ENCODE measurements around the gene EGR4.

EGR4 gene

GRCh38 chr2:73289304-73289703 lies 4.0 kb downstream of the EGR4 start:
- DNase-seq = no peak

GRCh38 chr2:73286134-73286655 lies 7.2 kb downstream of the EGR4 start:
- no peak for DNase-seq

GRCh38 chr2:73285159-73285739 lies 8.1 kb downstream of the EGR4 start:
- DNase-seq = no peak

GRCh38 chr2:73284296-73285158 lies 8.8 kb downstream of the EGR4 start, which contains the start of gene FBXO41:
TSS of gene FBXO41 (minus strand) at chr2:73284478. CDS start at chr2:73269630, 14,848 bp downstream.
- DNase-seq = peak; percentile 91

- peak; percentile 58 for DNase-seq
Observed at GRCh38 chr2:73283545-73284295, 9.6 kb downstream of the EGR4 start.

GRCh38 chr2:73282924-73283544 lies 10.3 kb downstream of the EGR4 start:
- DNase-seq = peak; percentile 34

GRCh38 chr2:73281244-73281643 lies 12.1 kb downstream of the EGR4 start:
- no peak for DNase-seq

- no peak for DNase-seq
Observed at GRCh38 chr2:73279852-73280251, 13.5 kb downstream of the EGR4 start.

GRCh38 chr2:73272270-73272669 lies 21.1 kb downstream of the EGR4 start:
- no peak for DNase-seq

GRCh38 chr2:73269686-73270465 lies 23.5 kb downstream of the EGR4 start:
- peak; percentile 58 for DNase-seq

GRCh38 chr2:73268830-73269685 lies 24.3 kb downstream of the EGR4 start:
- peak; percentile 85 for DNase-seq

GRCh38 chr2:73268366-73268829 lies 24.9 kb downstream of the EGR4 start:
- DNase-seq = no peak

- DNase-seq = no peak
Observed at GRCh38 chr2:73267008-73267407, 26.3 kb downstream of the EGR4 start.

GRCh38 chr2:73266061-73266901 lies 27.1 kb downstream of the EGR4 start:
- DNase-seq = no peak

- no peak for DNase-seq
Observed at GRCh38 chr2:73265298-73266060, 27.9 kb downstream of the EGR4 start.

- no peak for DNase-seq
Observed at GRCh38 chr2:73264783-73265182, 28.6 kb downstream of the EGR4 start.

- no peak for DNase-seq
Observed at GRCh38 chr2:73264332-73264606, 29.1 kb downstream of the EGR4 start.

- DNase-seq = no peak
Observed at GRCh38 chr2:73263540-73264331, 29.6 kb downstream of the EGR4 start.

All from NCI-H82 (cell line).